WTC11 (cell line): ENCODE measurements around the gene CRACR2B. TPM values are rescaled to one million over a fixed set of nuclear protein-coding genes. Genes with fewer than 3 reads are reported as not detected.
A peak's percentile ranks its signal among the peaks of the same experiment; 100 is the strongest.

ENCODE experiments used
- CREB1 ChIP-seq: sonication (generic); formaldehyde crosslinking; IDR thresholded peaks from 2 replicates; pipeline ENCODE4 v1.8.0; 2023; ENCODE audit warnings: mild to moderate bottlenecking, missing genetic modification reagents
- EMX1 ChIP-seq: fragments of 250-450 bp; sonication (Bioruptor Pico); IDR thresholded peaks from 2 replicates; pipeline ENCODE4 v1.8.0; 2021; ENCODE audit warnings: mild to moderate bottlenecking
- ETV6 ChIP-seq: sonication (generic); formaldehyde crosslinking; IDR thresholded peaks from 2 replicates; pipeline ENCODE4 v1.8.1; 2022; ENCODE audit warnings: mild to moderate bottlenecking, missing genetic modification reagents
- FOXK1 ChIP-seq: sonication (generic); formaldehyde crosslinking; IDR thresholded peaks from 2 replicates; pipeline ENCODE4 v1.8.0; 2022; ENCODE audit warnings: mild to moderate bottlenecking, moderate library complexity, missing genetic modification reagents
- FOXP4 ChIP-seq: sonication (generic); formaldehyde crosslinking; IDR thresholded peaks from 2 replicates; pipeline ENCODE4 v1.8.0; 2022; ENCODE audit warnings: mild to moderate bottlenecking, missing genetic modification reagents
- GABPB1 ChIP-seq: sonication (generic); formaldehyde crosslinking; IDR thresholded peaks from 2 replicates; pipeline ENCODE4 v1.8.1; 2023; ENCODE audit warnings: mild to moderate bottlenecking, missing genetic modification reagents
- GRHL2 ChIP-seq: fragments of 250-450 bp; sonication (Bioruptor Pico); IDR thresholded peaks from 2 replicates; pipeline ENCODE4 v1.8.0; 2022; ENCODE audit warnings: mild to moderate bottlenecking, moderate library complexity; ENCODE audit not compliant: insufficient replicate concordance, severe bottlenecking
- GTF2I ChIP-seq: fragments of 250-450 bp; sonication (Bioruptor Pico); conservative IDR thresholded peaks from 2 replicates; pipeline ENCODE4 v1.4.0; 2021; ENCODE audit warnings: mild to moderate bottlenecking
- HMGXB4 ChIP-seq: sonication (generic); formaldehyde crosslinking; IDR thresholded peaks from 2 replicates; pipeline ENCODE4 v1.8.1; 2023; ENCODE audit warnings: mild to moderate bottlenecking, moderate library complexity, missing genetic modification reagents
- IRF1 ChIP-seq: sonication (generic); formaldehyde crosslinking; IDR thresholded peaks from 2 replicates; pipeline ENCODE4 v1.8.0; 2023; ENCODE audit warnings: missing genetic modification reagents
- IRF2 ChIP-seq: sonication (generic); formaldehyde crosslinking; IDR thresholded peaks from 2 replicates; pipeline ENCODE4 v1.8.0; 2022; ENCODE audit warnings: low read depth, missing genetic modification reagents, borderline replicate concordance
- MXD4 ChIP-seq: fragments of 250-450 bp; sonication (Bioruptor Pico); IDR thresholded peaks from 2 replicates; pipeline ENCODE4 v1.8.0; 2021; ENCODE audit warnings: mild to moderate bottlenecking, moderate library complexity, borderline replicate concordance
- MYBL2 ChIP-seq: sonication (generic); formaldehyde crosslinking; IDR thresholded peaks from 2 replicates; pipeline ENCODE4 v1.8.1; 2023; ENCODE audit warnings: mild to moderate bottlenecking, moderate library complexity, missing genetic modification reagents
- NFE2L1 ChIP-seq: sonication (generic); formaldehyde crosslinking; IDR thresholded peaks from 2 replicates; pipeline ENCODE4 v1.8.1; 2023; ENCODE audit warnings: missing genetic modification reagents
- NR1H2 ChIP-seq: sonication (generic); formaldehyde crosslinking; IDR thresholded peaks from 2 replicates; pipeline ENCODE4 v1.9.0; 2021; ENCODE audit warnings: mild to moderate bottlenecking, moderate library complexity, missing genetic modification reagents
- SMAD4 ChIP-seq: sonication (generic); formaldehyde crosslinking; IDR thresholded peaks from 2 replicates; pipeline ENCODE4 v1.8.0; 2022; ENCODE audit warnings: mild to moderate bottlenecking, missing genetic modification reagents
- TCF7 ChIP-seq: sonication (generic); formaldehyde crosslinking; IDR thresholded peaks from 2 replicates; pipeline ENCODE4 v1.8.0; 2022; ENCODE audit warnings: mild to moderate bottlenecking, low read depth, missing genetic modification reagents, moderate library complexity
- TEAD4 ChIP-seq: sonication (generic); formaldehyde crosslinking; IDR thresholded peaks from 2 replicates; pipeline ENCODE4 v1.8.0; 2022; ENCODE audit warnings: mild to moderate bottlenecking, missing genetic modification reagents
- USF1 ChIP-seq: sonication (generic); formaldehyde crosslinking; IDR thresholded peaks from 2 replicates; pipeline ENCODE4 v1.8.0; 2022; ENCODE audit warnings: mild to moderate bottlenecking, missing genetic modification reagents
- ZNF396 ChIP-seq: fragments of 250-450 bp; sonication (Bioruptor Pico); IDR thresholded peaks from 2 replicates; pipeline ENCODE4 v1.8.0; 2021; ENCODE audit warnings: mild to moderate bottlenecking, moderate library complexity, borderline replicate concordance
- ZNF425 ChIP-seq: fragments of 250-450 bp; sonication (Bioruptor Pico); conservative IDR thresholded peaks from 2 replicates; pipeline ENCODE4 v1.9.0; 2021; ENCODE audit warnings: mild to moderate bottlenecking
- ZNF512 ChIP-seq: sonication (generic); formaldehyde crosslinking; IDR thresholded peaks from 2 replicates; pipeline ENCODE4 v1.8.1; 2022; ENCODE audit warnings: missing genetic modification reagents, borderline replicate concordance
- ZNF532 ChIP-seq: fragments of 250-450 bp; sonication (Bioruptor Pico); IDR thresholded peaks from 2 replicates; pipeline ENCODE4 v1.9.0; 2021; ENCODE audit warnings: mild to moderate bottlenecking, borderline replicate concordance
- total RNA-seq: library from RNA; stranded (reverse); gene quantifications from 3 replicates; pipeline ENCODE4 v1.2.3, GENCODE V29; 2021

Gene CRACR2B
- total RNA-seq, 1 experiment from 2014 or later, result 46.5 TPM

GRCh38 chr11:809287-810039 is 18.3 kb upstream of the CRACR2B start, which contains the start of gene RPLP2 (continued):
- TF ChIP-seq SMAD4 (no peak), MYBL2 (CRISPR knock-in tag) (peak; percentile 87), FOXP4 (CRISPR knock-in tag) (peak; percentile 51; the same call in 1 of the 2 replicates), IRF1 (CRISPR knock-in tag) (no peak), GABPB1 (CRISPR knock-in tag) (peak; percentile 90), TCF7 (CRISPR knock-in tag) (peak; percentile 57; the same call in 1 of the 2 replicates), GRHL2 (CRISPR knock-in tag) (no peak), ETV6 (no peak), USF1 (CRISPR knock-in tag) (0 out of 2 replicates have a peak, but pooled peaks have one; percentile 16), TEAD4 (CRISPR knock-in tag) (no peak), MXD4 (CRISPR knock-in tag) (no peak), GTF2I (CRISPR knock-in tag) (no peak), NFE2L1 (peak; percentile 31; the same call in 1 of the 2 replicates), ZNF532 (CRISPR knock-in tag) (no peak), NR1H2 (no peak), ZNF425 (CRISPR knock-in tag) (no peak), FOXK1 (CRISPR knock-in tag) (peak; percentile 62; the same call in 1 of the 2 replicates), ZNF512 (CRISPR knock-in tag) (no peak), IRF2 (CRISPR knock-in tag) (0 out of 2 replicates have a peak, but pooled peaks have one; percentile 41), ZNF396 (CRISPR knock-in tag) (no peak), CREB1 (CRISPR knock-in tag) (peak; percentile 57), EMX1 (CRISPR knock-in tag) (no peak), HMGXB4 (CRISPR knock-in tag) (peak; percentile 47; the same call in 1 of the 2 replicates)
